ENCODE data around the gene SLC25A31. TPM values are rescaled to one million over a fixed set of nuclear protein-coding genes. Genes with fewer than 3 reads are reported as not detected.

Gene SLC25A31
- total and polyA plus RNA-seq, 3 experiments from 2014 or later, result not detected

GRCh38 chr4:127732623-127733328, 2.6 kb downstream of the SLC25A31 start:
- Mint-ChIP-seq H3K4me1 (peaks cover 0 to 1% (median 0%) of the 10 kb centered on the region in 3 donors), H3K36me3 (no peaks in the 10 kb centered on the region), H3K9me3 (no peaks in the 10 kb centered on the region), H3K27me3 (no peaks in the 10 kb centered on the region), H3K27ac (no peak overlapping the region), H3K4me3 (no peak overlapping the region)
- Histone ChIP-seq H3K27me3 (ENCODE audit: insufficient read depth, low read length, poor library complexity, severe bottlenecking) (no peaks in the 10 kb centered on the region), H3K27ac (ENCODE audit: low read depth, low read length) (no peak overlapping the region), H3K4me1 (ENCODE audit: insufficient read depth, low read length) (no peaks in the 10 kb centered on the region), H3K36me3 (ENCODE audit: insufficient read depth, low read length) (no peaks in the 10 kb centered on the region), H3K9me3 (ENCODE audit: low read length) (no peaks in the 10 kb centered on the region), H3K4me3 (ENCODE audit: low read length) (no peak overlapping the region)
- CTCF ChIA-PET, result no interaction called here
- DNase-seq, result no peak
- POLR2A ChIA-PET, result no interaction called here

GRCh38 chr4:127734976-127735375, 4.8 kb downstream of the SLC25A31 start:
- POLR2A ChIA-PET, result no interaction called here
- Mint-ChIP-seq H3K36me3 (no peaks in the 10 kb centered on the region), H3K4me3 (no peak overlapping the region), H3K9me3 (no peaks in the 10 kb centered on the region), H3K4me1 (peaks cover 0 to 1% (median 0%) of the 10 kb centered on the region in 3 donors), H3K27ac (no peak overlapping the region), H3K27me3 (no peaks in the 10 kb centered on the region)
- no peaks in the 10 kb centered on the region for H3K4me1 ChIP-seq (ENCODE audit: insufficient read depth, low read length)
- no peaks in the 10 kb centered on the region for H3K9me3 ChIP-seq (ENCODE audit: low read length)
- H3K27me3 ChIP-seq (ENCODE audit: insufficient read depth, low read length, poor library complexity, severe bottlenecking), result no peaks in the 10 kb centered on the region
- CTCF ChIA-PET, result no interaction called here
- H3K27ac ChIP-seq (ENCODE audit: low read depth, low read length), result no peak overlapping the region
- no peaks in the 10 kb centered on the region for H3K36me3 ChIP-seq (ENCODE audit: insufficient read depth, low read length)
- no peak overlapping the region for H3K4me3 ChIP-seq (ENCODE audit: low read length)
- DNase-seq, result no peak

- Mint-ChIP-seq H3K27me3 (peaks cover 0 to 6% of the 10 kb centered on the region in 2 donors), H3K9me3 (peaks cover 0 to 4% (median 2%) of the 10 kb centered on the region in 5 donors), H3K36me3 (no peaks in the 10 kb centered on the region), H3K27ac (no peak overlapping the region), H3K4me3 (no peak overlapping the region), H3K4me1 (peaks cover 0 to 1% (median 0%) of the 10 kb centered on the region in 3 donors)
- H3K27ac ChIP-seq (ENCODE audit: low read depth, low read length), result no peak overlapping the region
- ChIA-PET POLR2A (no interaction called here), CTCF (no interaction called here)
- no peaks in the 10 kb centered on the region for H3K27me3 ChIP-seq (ENCODE audit: insufficient read depth, low read length, poor library complexity, severe bottlenecking)
- no peaks in the 10 kb centered on the region for H3K36me3 ChIP-seq (ENCODE audit: insufficient read depth, low read length)
- DNase-seq, result no peak
- H3K4me3 ChIP-seq (ENCODE audit: low read length), result no peak overlapping the region
- H3K9me3 ChIP-seq (ENCODE audit: low read length), result no peaks in the 10 kb centered on the region
- H3K4me1 ChIP-seq (ENCODE audit: insufficient read depth, low read length), result no peaks in the 10 kb centered on the region
Observed at GRCh38 chr4:127737295-127737694, 7.1 kb downstream of the SLC25A31 start.

- H3K36me3 ChIP-seq (ENCODE audit: insufficient read depth, low read length), result no peaks in the 10 kb centered on the region
- H3K9me3 ChIP-seq (ENCODE audit: low read length), result no peaks in the 10 kb centered on the region
- H3K4me1 ChIP-seq (ENCODE audit: insufficient read depth, low read length), result no peaks in the 10 kb centered on the region
- no peak overlapping the region for H3K4me3 ChIP-seq (ENCODE audit: low read length)
- no peak for DNase-seq
- no peaks in the 10 kb centered on the region for H3K36me3 Mint-ChIP-seq
- no peak overlapping the region for H3K4me3 Mint-ChIP-seq
- no peaks in the 10 kb centered on the region for H3K4me1 Mint-ChIP-seq
- H3K27ac ChIP-seq (ENCODE audit: low read depth, low read length), result no peak overlapping the region
- peaks cover 0 to 4% (median 3%) of the 10 kb centered on the region in 5 donors for H3K9me3 Mint-ChIP-seq
- peaks cover 0 to 17% of the 10 kb centered on the region in 2 donors for H3K27me3 Mint-ChIP-seq
- ChIA-PET POLR2A (no interaction called here), CTCF (no interaction called here)
- H3K27me3 ChIP-seq (ENCODE audit: insufficient read depth, low read length, poor library complexity, severe bottlenecking), result no peaks in the 10 kb centered on the region
- no peak overlapping the region for H3K27ac Mint-ChIP-seq
Observed at GRCh38 chr4:127741247-127741646, 11.0 kb downstream of the SLC25A31 start.

GRCh38 chr4:127747883-127748282, 17.7 kb downstream of the SLC25A31 start:
- no peak overlapping the region for H3K27ac ChIP-seq (ENCODE audit: low read depth, low read length)
- ChIA-PET POLR2A (no interaction called here), CTCF (no interaction called here)
- no peaks in the 10 kb centered on the region for H3K36me3 ChIP-seq (ENCODE audit: insufficient read depth, low read length)
- no peak for DNase-seq
- Mint-ChIP-seq H3K9me3 (peaks cover 5 to 16% (median 14%) of the 10 kb centered on the region in 5 donors), H3K4me3 (no peak overlapping the region), H3K27ac (no peak overlapping the region), H3K4me1 (no peaks in the 10 kb centered on the region), H3K27me3 (peaks cover 10 to 23% of the 10 kb centered on the region in 2 donors), H3K36me3 (no peaks in the 10 kb centered on the region)
- no peaks in the 10 kb centered on the region for H3K9me3 ChIP-seq (ENCODE audit: low read length)
- no peaks in the 10 kb centered on the region for H3K27me3 ChIP-seq (ENCODE audit: insufficient read depth, low read length, poor library complexity, severe bottlenecking)
- no peak overlapping the region for H3K4me3 ChIP-seq (ENCODE audit: low read length)
- H3K4me1 ChIP-seq (ENCODE audit: insufficient read depth, low read length), result no peaks in the 10 kb centered on the region

- peaks cover 5 to 16% (median 14%) of the 10 kb centered on the region in 5 donors for H3K9me3 Mint-ChIP-seq
- peaks cover 10 to 23% of the 10 kb centered on the region in 2 donors for H3K27me3 Mint-ChIP-seq
- H3K27ac Mint-ChIP-seq, result no peak overlapping the region
- H3K4me1 ChIP-seq (ENCODE audit: insufficient read depth, low read length), result no peaks in the 10 kb centered on the region
- H3K36me3 ChIP-seq (ENCODE audit: insufficient read depth, low read length), result no peaks in the 10 kb centered on the region
- H3K4me3 Mint-ChIP-seq, result no peak overlapping the region
- H3K27ac ChIP-seq (ENCODE audit: low read depth, low read length), result no peak overlapping the region
- H3K4me1 Mint-ChIP-seq, result no peaks in the 10 kb centered on the region
- no peaks in the 10 kb centered on the region for H3K27me3 ChIP-seq (ENCODE audit: insufficient read depth, low read length, poor library complexity, severe bottlenecking)
- CTCF ChIA-PET, result no interaction called here
- H3K9me3 ChIP-seq (ENCODE audit: low read length), result no peaks in the 10 kb centered on the region
- no peak for DNase-seq
- no peak overlapping the region for H3K4me3 ChIP-seq (ENCODE audit: low read length)
- H3K36me3 Mint-ChIP-seq, result no peaks in the 10 kb centered on the region
- POLR2A ChIA-PET, result no interaction called here
Observed at GRCh38 chr4:127748957-127749356, 18.8 kb downstream of the SLC25A31 start.

GRCh38 chr4:127756906-127757305, 26.7 kb downstream of the SLC25A31 start:
- Mint-ChIP-seq H3K4me3 (no peak overlapping the region), H3K27me3 (peaks cover 0 to 3% of the 10 kb centered on the region in 2 donors), H3K4me1 (no peaks in the 10 kb centered on the region), H3K27ac (no peak overlapping the region), H3K9me3 (peaks cover 0 to 2% (median 0%) of the 10 kb centered on the region in 5 donors), H3K36me3 (no peaks in the 10 kb centered on the region)
- no peak overlapping the region for H3K4me3 ChIP-seq (ENCODE audit: low read length)
- H3K9me3 ChIP-seq (ENCODE audit: low read length), result no peaks in the 10 kb centered on the region
- no peak for DNase-seq
- CTCF ChIA-PET, result no interaction called here
- H3K27me3 ChIP-seq (ENCODE audit: insufficient read depth, low read length, poor library complexity, severe bottlenecking), result no peaks in the 10 kb centered on the region
- POLR2A ChIA-PET, result no interaction called here
- no peaks in the 10 kb centered on the region for H3K4me1 ChIP-seq (ENCODE audit: insufficient read depth, low read length)
- H3K27ac ChIP-seq (ENCODE audit: low read depth, low read length), result no peak overlapping the region
- no peaks in the 10 kb centered on the region for H3K36me3 ChIP-seq (ENCODE audit: insufficient read depth, low read length)

- peaks cover 0 to 2% (median 0%) of the 10 kb centered on the region in 5 donors for H3K9me3 Mint-ChIP-seq
- Histone ChIP-seq H3K36me3 (ENCODE audit: insufficient read depth, low read length) (no peaks in the 10 kb centered on the region), H3K4me1 (ENCODE audit: insufficient read depth, low read length) (no peaks in the 10 kb centered on the region), H3K4me3 (ENCODE audit: low read length) (no peak overlapping the region), H3K27ac (ENCODE audit: low read depth, low read length) (no peak overlapping the region), H3K9me3 (ENCODE audit: low read length) (no peaks in the 10 kb centered on the region), H3K27me3 (ENCODE audit: insufficient read depth, low read length, poor library complexity, severe bottlenecking) (no peaks in the 10 kb centered on the region)
- no peaks in the 10 kb centered on the region for H3K4me1 Mint-ChIP-seq
- ChIA-PET CTCF (no interaction called here), POLR2A (no interaction called here)
- peak overlapping the region in 1 of 8 donors; percentile 11 for H3K27ac Mint-ChIP-seq
- DNase-seq, result no peak
- H3K27me3 Mint-ChIP-seq, result peaks cover 3 to 5% of the 10 kb centered on the region in 2 donors
- no peaks in the 10 kb centered on the region for H3K36me3 Mint-ChIP-seq
- no peak overlapping the region for H3K4me3 Mint-ChIP-seq
Observed at GRCh38 chr4:127759228-127759820, 29.1 kb downstream of the SLC25A31 start.
